ENCODE results near the gene AAR2. TPM values are rescaled to one million over a fixed set of nuclear protein-coding genes. Genes with fewer than 3 reads are reported as not detected.

AAR2 gene
- total RNA-seq, 1 donor from 2014 or later, result 20.3 TPM

GRCh38 chr20:36275011-36275410, 38.7 kb downstream of the AAR2 start:
- no peaks in the 10 kb centered on the region for H3K36me3 Mint-ChIP-seq (ENCODE audit: low read depth, unreplicated experiment)
- H3K4me1 Mint-ChIP-seq (ENCODE audit: unreplicated experiment), result peaks cover 17% of the 10 kb centered on the region
- no peak overlapping the region for H3K4me3 Mint-ChIP-seq (ENCODE audit: unreplicated experiment)
- no peaks in the 10 kb centered on the region for H3K9me3 Mint-ChIP-seq (ENCODE audit: unreplicated experiment)
- DNase-seq (ENCODE audit: low spot score), result no peak
- TF ChIP-seq CTCF (IDR thresholded peaks at IDR 0.05; ENCODE audit: unreplicated experiment), result no peak
- peaks cover 4% of the 10 kb centered on the region for H3K27me3 Mint-ChIP-seq (ENCODE audit: unreplicated experiment)
- H3K27ac Mint-ChIP-seq (ENCODE audit: unreplicated experiment), result no peak overlapping the region

- H3K27ac Mint-ChIP-seq (ENCODE audit: unreplicated experiment), result no peak overlapping the region
- no peak for TF ChIP-seq CTCF (IDR thresholded peaks at IDR 0.05; ENCODE audit: unreplicated experiment)
- peaks cover 4% of the 10 kb centered on the region for H3K27me3 Mint-ChIP-seq (ENCODE audit: unreplicated experiment)
- no peaks in the 10 kb centered on the region for H3K36me3 Mint-ChIP-seq (ENCODE audit: low read depth, unreplicated experiment)
- H3K9me3 Mint-ChIP-seq (ENCODE audit: unreplicated experiment), result no peaks in the 10 kb centered on the region
- H3K4me1 Mint-ChIP-seq (ENCODE audit: unreplicated experiment), result peaks cover 14% of the 10 kb centered on the region
- no peak for DNase-seq (ENCODE audit: low spot score)
- no peak overlapping the region for H3K4me3 Mint-ChIP-seq (ENCODE audit: unreplicated experiment)
These were observed 39.3 kb downstream of the AAR2 start for GRCh38 chr20:36275441-36276189.

- Mint-ChIP-seq H3K4me1 (ENCODE audit: unreplicated experiment) (peaks cover 2% of the 10 kb centered on the region), H3K27ac (ENCODE audit: unreplicated experiment) (no peak overlapping the region), H3K27me3 (ENCODE audit: unreplicated experiment) (peaks cover 2% of the 10 kb centered on the region), H3K9me3 (ENCODE audit: unreplicated experiment) (no peaks in the 10 kb centered on the region), H3K4me3 (ENCODE audit: unreplicated experiment) (no peak overlapping the region), H3K36me3 (ENCODE audit: low read depth, unreplicated experiment) (no peaks in the 10 kb centered on the region)
- TF ChIP-seq CTCF (IDR thresholded peaks at IDR 0.05; ENCODE audit: unreplicated experiment), result no peak
- no peak for DNase-seq (ENCODE audit: low spot score)
These were observed 41.3 kb downstream of the AAR2 start for GRCh38 chr20:36277546-36277945.

GRCh38 chr20:36279362-36279761, 43.1 kb downstream of the AAR2 start:
- H3K27me3 Mint-ChIP-seq (ENCODE audit: unreplicated experiment), result peaks cover 2% of the 10 kb centered on the region
- no peak overlapping the region for H3K27ac Mint-ChIP-seq (ENCODE audit: unreplicated experiment)
- no peak for TF ChIP-seq CTCF (IDR thresholded peaks at IDR 0.05; ENCODE audit: unreplicated experiment)
- no peaks in the 10 kb centered on the region for H3K36me3 Mint-ChIP-seq (ENCODE audit: low read depth, unreplicated experiment)
- DNase-seq (ENCODE audit: low spot score), result no peak
- no peaks in the 10 kb centered on the region for H3K4me1 Mint-ChIP-seq (ENCODE audit: unreplicated experiment)
- H3K9me3 Mint-ChIP-seq (ENCODE audit: unreplicated experiment), result no peaks in the 10 kb centered on the region
- H3K4me3 Mint-ChIP-seq (ENCODE audit: unreplicated experiment), result no peak overlapping the region

- Mint-ChIP-seq H3K27me3 (ENCODE audit: unreplicated experiment) (peaks cover 2% of the 10 kb centered on the region), H3K4me3 (ENCODE audit: unreplicated experiment) (no peak overlapping the region), H3K4me1 (ENCODE audit: unreplicated experiment) (no peaks in the 10 kb centered on the region), H3K9me3 (ENCODE audit: unreplicated experiment) (no peaks in the 10 kb centered on the region), H3K27ac (ENCODE audit: unreplicated experiment) (no peak overlapping the region), H3K36me3 (ENCODE audit: low read depth, unreplicated experiment) (no peaks in the 10 kb centered on the region)
- no peak for DNase-seq (ENCODE audit: low spot score)
- TF ChIP-seq CTCF (IDR thresholded peaks at IDR 0.05; ENCODE audit: unreplicated experiment), result no peak
These were observed 43.5 kb downstream of the AAR2 start for GRCh38 chr20:36279776-36280175.
